Measurements from ENCODE around the gene LRRC71. TPM values are rescaled to one million over a fixed set of nuclear protein-coding genes. Genes with fewer than 3 reads are reported as not detected.

LRRC71 gene
- total and polyA plus RNA-seq, 10 of the 15 experiments (the other 5 are each of a cell fraction or from before 2014, with no cell fraction given): not detected

- ChIA-PET POLR2A (no interaction called here), SMC1A (ENCODE audit: uncharacterized antibody, unreplicated experiment) (interaction anchor here (0.5 to 1.0 kb wide), 3 partner anchors 100 to 327 kb away, joined by 3 to 4 read pairs (median 3); no protein-coding TSS in a partner anchor), RAD21 (ENCODE audit: unreplicated experiment) (interaction anchor here (5.6 kb wide), 1 partner anchor 160 kb away, joined by 33 read pairs; no protein-coding TSS in a partner anchor), CTCF (interaction anchor here (0.5 to 1.6 kb wide), 4 partner anchors 76 to 282 kb away, joined by 3 to 6 read pairs (median 3); no protein-coding TSS in a partner anchor)
- H3K4me3 ChIP-seq: no peak overlapping the region
- no peaks in the 10 kb centered on the region for H4K20me1 ChIP-seq (ENCODE audit: control insufficient read depth, insufficient read depth)
- no peak for ATAC-seq
- H3K9me3 ChIP-seq (replicated peaks; ENCODE audit: control insufficient read depth, insufficient read depth, low read length): no peaks in the 10 kb centered on the region
- 15% methylated on average over 13 of the region's 13 CpGs for WGBS (ENCODE audit: insufficient coverage, insufficient replicate concordance, low lambda C conversion rate, missing lambda C conversion rate)
- no peak overlapping the region for H3K9ac ChIP-seq (ENCODE audit: control insufficient read depth, insufficient read depth, low read length)
- H3K4me1 ChIP-seq (ENCODE audit: control insufficient read depth, insufficient read depth, low read length): no peaks in the 10 kb centered on the region
- intact Hi-C loops (cut with micrococcal nuclease; ENCODE audit: unreplicated experiment) (loop anchor here (5.0 to 10.0 kb wide), 3 partner anchors 43 to 241 kb away; no protein-coding TSS in a partner anchor), in situ Hi-C loops (cut with MboI) (no loop called here)
- no peak overlapping the region for H2AFZ ChIP-seq (ENCODE audit: control insufficient read depth, low read depth, low read length)
- FAIRE-seq: no peak
- H3K27ac ChIP-seq (ENCODE audit: control insufficient read depth, insufficient read depth): no peak overlapping the region
- H3K27me3 ChIP-seq (replicated peaks in 1 of 2; ENCODE audit: control insufficient read depth in 2 of 2, insufficient read depth in 2 of 2, low read length in 1 of 2): peaks cover 0 to 2% of the 10 kb centered on the region in 2 experiments; a peak in 1 of 4 replicates
- H3K36me3 ChIP-seq (ENCODE audit: control insufficient read depth in 2 of 2, insufficient read depth in 2 of 2, low read length in 1 of 2): no peaks in the 10 kb centered on the region
- TF ChIP-seq ZNF207 (IDR thresholded peaks at IDR 0.05; ENCODE audit: borderline replicate concordance) (no peak), DPF2 (IDR thresholded peaks at IDR 0.05) (no peak), ATF3 (IDR thresholded peaks at IDR 0.05; ENCODE audit: borderline replicate concordance, extremely low read depth, low read depth, low read length) (no peak), ZNF274 (IDR thresholded peaks at IDR 0.05; ENCODE audit: insufficient read depth, insufficient read length) (no peak), NRF1 (conservative IDR thresholded peaks at IDR 0.05; ENCODE audit: low read depth, low read length) (no peak), ZNF217 (IDR thresholded peaks at IDR 0.05) (no peak)
- no peak overlapping the region for H3K4me2 ChIP-seq (ENCODE audit: control insufficient read depth, insufficient read depth)
- BruUV-seq (replicated peaks): no TSS peak
- no peak for DNase-seq (ENCODE audit: low read depth, low spot score)
- no peaks in the 10 kb centered on the region for H3K79me2 ChIP-seq (ENCODE audit: control insufficient read depth, insufficient read depth, low read length)
Observed at GRCh38 chr1:156913809-156914387, 6.5 kb upstream of the LRRC71 start.

GRCh38 chr1:156914440-156914856 is 6.0 kb upstream of the LRRC71 start:
- H3K4me2 ChIP-seq (ENCODE audit: control insufficient read depth, insufficient read depth): no peak overlapping the region
- no peaks in the 10 kb centered on the region for H3K79me2 ChIP-seq (ENCODE audit: control insufficient read depth, insufficient read depth, low read length)
- no peak overlapping the region for H3K27ac ChIP-seq (ENCODE audit: control insufficient read depth, insufficient read depth)
- CTCF ChIA-PET: interaction anchor here (1.0 to 1.1 kb wide), 2 partner anchors 160 to 282 kb away, joined by 3 read pairs; no protein-coding TSS in a partner anchor
- WGBS (ENCODE audit: insufficient coverage, insufficient replicate concordance, low lambda C conversion rate, missing lambda C conversion rate): 41% methylated on average over 9 of the region's 9 CpGs
- FAIRE-seq: no peak
- in situ Hi-C loops (cut with MboI) (no loop called here), intact Hi-C loops (cut with micrococcal nuclease; ENCODE audit: unreplicated experiment) (loop anchor here (5.0 to 10.0 kb wide), 3 partner anchors 43 to 240 kb away; no protein-coding TSS in a partner anchor)
- no peak for ATAC-seq
- no peaks in the 10 kb centered on the region for H3K9me3 ChIP-seq (replicated peaks; ENCODE audit: control insufficient read depth, insufficient read depth, low read length)
- peaks cover 0 to 2% of the 10 kb centered on the region in 2 experiments; a peak in 1 of 4 replicates for H3K27me3 ChIP-seq (replicated peaks in 1 of 2; ENCODE audit: control insufficient read depth in 2 of 2, insufficient read depth in 2 of 2, low read length in 1 of 2)
- H4K20me1 ChIP-seq (ENCODE audit: control insufficient read depth, insufficient read depth): no peaks in the 10 kb centered on the region
- H2AFZ ChIP-seq (ENCODE audit: control insufficient read depth, low read depth, low read length): no peak overlapping the region
- RAD21 ChIA-PET (ENCODE audit: unreplicated experiment): interaction anchor here (5.6 kb wide), 1 partner anchor 160 kb away, joined by 33 read pairs; no protein-coding TSS in a partner anchor
- POLR2A ChIA-PET: no interaction called here
- H3K4me1 ChIP-seq (ENCODE audit: control insufficient read depth, insufficient read depth, low read length): no peaks in the 10 kb centered on the region
- no peak for DNase-seq (ENCODE audit: low read depth, low spot score)
- H3K4me3 ChIP-seq: no peak overlapping the region
- H3K9ac ChIP-seq (ENCODE audit: control insufficient read depth, insufficient read depth, low read length): no peak overlapping the region
- H3K36me3 ChIP-seq (ENCODE audit: control insufficient read depth in 2 of 2, insufficient read depth in 2 of 2, low read length in 1 of 2): no peaks in the 10 kb centered on the region
- BruUV-seq (replicated peaks): no TSS peak
- SMC1A ChIA-PET (ENCODE audit: uncharacterized antibody, unreplicated experiment): no interaction called here
- TF ChIP-seq FOXK2 (IDR thresholded peaks at IDR 0.05): no peak
- no peak for TF ChIP-seq KLF5 (IDR thresholded peaks at IDR 0.05; ENCODE audit: partially characterized antibody)
- TF ChIP-seq CREM (IDR thresholded peaks at IDR 0.05; ENCODE audit: low read depth): no peak
- no peak for TF ChIP-seq IRF3 (IDR thresholded peaks at IDR 0.05)
- no peak for TF ChIP-seq ZNF384 (IDR thresholded peaks at IDR 0.05; ENCODE audit: borderline replicate concordance, low read depth, low read length)
- no peak for TF ChIP-seq IRF4 (IDR thresholded peaks at IDR 0.05; ENCODE audit: low read depth, low read length)
- no peak for TF ChIP-seq POLR2AphosphoS2 (IDR thresholded peaks at IDR 0.05; ENCODE audit: low read depth, low read length)
- TF ChIP-seq CTCF (IDR thresholded peaks at IDR 0.05 in 2 of 3, conservative IDR thresholded peaks at IDR 0.05 in 1 of 3; ENCODE audit: control insufficient read depth in 2 of 3, extremely low read depth in 1 of 3, insufficient read depth in 1 of 3, low read depth in 3 of 3, low read length in 3 of 3): no peak
- no peak for TF ChIP-seq BMI1 (IDR thresholded peaks at IDR 0.05; ENCODE audit: borderline replicate concordance)

All from GM12878 (cell line).